Measurements from ENCODE around the gene ANKRD9. TPM values are rescaled to one million over a fixed set of nuclear protein-coding genes. Genes with fewer than 3 reads are reported as not detected.

Gene ANKRD9
- total and polyA plus RNA-seq, 2 donors (not counting 3 experiments of a cell fraction or from before 2014, with no cell fraction given): 21.0 to 24.6 TPM

DNA sequence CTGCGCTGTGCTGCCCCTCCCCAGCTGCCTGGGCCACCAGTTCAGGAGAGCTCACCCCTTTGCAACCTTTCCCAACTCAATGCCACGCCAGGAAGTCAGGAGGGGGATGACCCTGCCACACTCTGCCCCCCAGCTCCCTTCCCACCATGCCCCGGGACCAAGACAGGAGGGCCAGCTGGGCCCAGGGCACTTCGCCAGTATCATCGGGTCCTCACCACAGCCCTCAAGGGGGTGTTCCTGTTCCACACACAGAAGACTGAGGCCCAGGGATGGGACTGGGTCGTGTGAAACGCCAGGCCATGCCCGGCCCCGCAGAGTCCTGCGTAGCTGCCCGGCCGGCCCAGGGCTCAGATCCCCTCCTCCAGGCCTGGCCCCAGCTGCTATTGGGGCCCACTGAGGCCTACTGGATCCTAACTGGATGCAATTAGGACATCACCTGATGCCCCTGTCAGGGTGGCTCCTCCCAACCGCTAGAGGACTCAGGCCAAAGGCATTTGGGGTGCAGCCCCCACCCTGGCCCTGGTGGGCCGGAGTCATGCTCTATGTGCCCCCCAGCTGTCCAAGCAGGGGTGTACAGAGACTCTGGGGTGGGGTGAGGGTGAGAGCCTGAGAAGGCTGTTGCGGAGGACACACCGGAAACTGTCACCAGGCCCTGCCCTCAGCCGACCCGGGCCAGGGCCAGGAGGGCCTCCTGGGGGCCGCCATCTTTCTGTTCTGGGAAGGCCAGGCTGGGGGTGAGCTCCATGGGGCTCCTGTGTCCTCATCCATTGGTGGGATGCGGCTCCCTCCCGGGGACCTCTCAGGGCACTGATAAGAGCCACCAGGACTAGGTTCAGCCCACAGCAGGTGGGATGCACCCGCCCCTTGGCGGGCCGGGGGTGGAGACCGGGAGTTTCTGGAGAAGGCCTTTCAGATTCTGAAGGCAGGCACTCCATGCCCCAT lies 29.3 kb upstream of the ANKRD9 start:
- Histone ChIP-seq H3K27ac (ENCODE audit: insufficient read depth, low read depth, low read length) (no peak overlapping the region), H3K27me3 (ENCODE audit: control insufficient read depth in 2 of 2, insufficient read depth in 2 of 2, low read length in 2 of 2) (peaks cover under 1 to 2% of the 10 kb centered on the region in 2 experiments), H2AFZ (ENCODE audit: low read depth, low read length) (no peak overlapping the region), H4K20me1 (replicated peaks; ENCODE audit: control insufficient read depth, extremely low read depth, insufficient read depth, low read length) (no peaks in the 10 kb centered on the region), H3K4me2 (ENCODE audit: insufficient read depth, low read length) (no peak overlapping the region), H3K36me3 (ENCODE audit: control insufficient read depth in 2 of 2, extremely low read depth in 1 of 2, insufficient read depth in 2 of 2, low read length in 2 of 2) (no peaks in the 10 kb centered on the region), H3K4me1 (ENCODE audit: control insufficient read depth, extremely low read depth, insufficient read depth, low read length) (no peaks in the 10 kb centered on the region), H3K79me2 (ENCODE audit: control insufficient read depth, insufficient read depth, low read length) (no peaks in the 10 kb centered on the region), H3K9me1 (replicated peaks; ENCODE audit: control insufficient read depth, extremely low read depth, insufficient read depth, low read length) (no peaks in the 10 kb centered on the region), H3K9me3 (replicated peaks; ENCODE audit: control insufficient read depth, insufficient read depth, low read length) (no peaks in the 10 kb centered on the region), H3K9ac (replicated peaks; ENCODE audit: extremely low read depth, insufficient read depth, low read length) (no peak overlapping the region), H3K4me3 (replicated peaks in 1 of 3; ENCODE audit: insufficient read depth in 1 of 3, low read depth in 1 of 3, low read length in 3 of 3) (no peak overlapping the region)
- no peak for TF ChIP-seq POLR2A (IDR thresholded peaks at IDR 0.05; ENCODE audit: low read depth, low read length)
- TF ChIP-seq JUN (IDR thresholded peaks at IDR 0.05; ENCODE audit: borderline replicate concordance, insufficient read depth, insufficient read length, low read depth): no peak
- TF ChIP-seq MYC (IDR thresholded peaks at IDR 0.05; ENCODE audit: low read depth, low read length): no peak
- TF ChIP-seq GATA2 (IDR thresholded peaks at IDR 0.05; ENCODE audit: insufficient read depth, insufficient read length, low read depth, low read length): no peak
- no peak for TF ChIP-seq EZH2 (IDR thresholded peaks at IDR 0.05; ENCODE audit: borderline replicate concordance, low read depth, low read length, severe bottlenecking)
- TF ChIP-seq, protein P1, sequence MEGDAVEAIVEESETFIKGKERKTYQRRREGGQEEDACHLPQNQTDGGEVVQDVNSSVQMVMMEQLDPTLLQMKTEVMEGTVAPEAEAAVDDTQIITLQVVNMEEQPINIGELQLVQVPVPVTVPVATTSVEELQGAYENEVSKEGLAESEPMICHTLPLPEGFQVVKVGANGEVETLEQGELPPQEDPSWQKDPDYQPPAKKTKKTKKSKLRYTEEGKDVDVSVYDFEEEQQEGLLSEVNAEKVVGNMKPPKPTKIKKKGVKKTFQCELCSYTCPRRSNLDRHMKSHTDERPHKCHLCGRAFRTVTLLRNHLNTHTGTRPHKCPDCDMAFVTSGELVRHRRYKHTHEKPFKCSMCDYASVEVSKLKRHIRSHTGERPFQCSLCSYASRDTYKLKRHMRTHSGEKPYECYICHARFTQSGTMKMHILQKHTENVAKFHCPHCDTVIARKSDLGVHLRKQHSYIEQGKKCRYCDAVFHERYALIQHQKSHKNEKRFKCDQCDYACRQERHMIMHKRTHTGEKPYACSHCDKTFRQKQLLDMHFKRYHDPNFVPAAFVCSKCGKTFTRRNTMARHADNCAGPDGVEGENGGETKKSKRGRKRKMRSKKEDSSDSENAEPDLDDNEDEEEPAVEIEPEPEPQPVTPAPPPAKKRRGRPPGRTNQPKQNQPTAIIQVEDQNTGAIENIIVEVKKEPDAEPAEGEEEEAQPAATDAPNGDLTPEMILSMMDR (IDR thresholded peaks at IDR 0.05; ENCODE audit: extremely low read depth in 1 of 2, insufficient read depth in 1 of 2, low read depth in 1 of 2, low read length in 2 of 2): no peak
- no peak for TF ChIP-seq FOS (IDR thresholded peaks at IDR 0.05; ENCODE audit: borderline replicate concordance, insufficient read depth, low read length)
- TF ChIP-seq, protein P2, sequence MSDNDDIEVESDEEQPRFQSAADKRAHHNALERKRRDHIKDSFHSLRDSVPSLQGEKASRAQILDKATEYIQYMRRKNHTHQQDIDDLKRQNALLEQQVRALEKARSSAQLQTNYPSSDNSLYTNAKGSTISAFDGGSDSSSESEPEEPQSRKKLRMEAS (IDR thresholded peaks at IDR 0.05; ENCODE audit: insufficient read depth, insufficient read length): no peak
- TF ChIP-seq POLR2AphosphoS5 (IDR thresholded peaks at IDR 0.05; ENCODE audit: insufficient read depth, low read depth, low read length): no peak
- FAIRE-seq (no peak), DNase-seq (ENCODE audit: low read depth, low spot score) (no peak)
- no TSS peak for BruUV-seq (replicated peaks)
- intact Hi-C loops (cut with micrococcal nuclease): no loop called here
- ChIA-PET CTCF (no interaction called here), POLR2A (no interaction called here)
- dilution Hi-C loops (cut with MboI; ENCODE audit: extremely low pct_ligation_motif_present, low sequenced_read_pairs): no loop called here
